K562 (cell line): Measurements from ENCODE around the gene CEMIP.

Source experiments
- BRF1 ChIP-seq: IDR thresholded peaks from 3 replicates; pipeline ENCODE4 v1.6.1; 2011; ENCODE audit warnings: borderline replicate concordance, mild to moderate bottlenecking; ENCODE audit not compliant: insufficient read length; ENCODE audit errors: extremely low read depth
- CC2D1A ChIP-seq: fragments of 450-650 bp; IDR thresholded peaks from 2 replicates; pipeline ENCODE4 v1.6.1; 2017; ENCODE audit warnings: mild to moderate bottlenecking
- CTCF ChIP-seq, 3 experiments: IDR thresholded peaks in 2 of 3; conservative IDR thresholded peaks in 1 of 3; 2 replicates each; pipeline ENCODE4 v1.5.1; 2011 to 2012; ENCODE audit warnings: low read length in 3 of 3, mild to moderate bottlenecking in 3 of 3, control low read depth in 2 of 3, improper control_type of control experiment in 1 of 3, inconsistent platforms in 1 of 3, low read depth in 1 of 3, mixed read lengths in 1 of 3, moderate library complexity in 1 of 3; ENCODE audit not compliant: insufficient read depth in 2 of 3
- E2F3 ChIP-seq: fragments of 250-450 bp; sonication (Bioruptor Pico); IDR thresholded peaks from 2 replicates; pipeline ENCODE4 v1.4.0; 2020; ENCODE audit warnings: mild to moderate bottlenecking
- MAZ ChIP-seq, 2 experiments: fragments of 450-650 bp in 1 of 2; sonication (generic) in 1 of 2; formaldehyde crosslinking; IDR thresholded peaks in 1 of 2; conservative IDR thresholded peaks in 1 of 2; 2 replicates each; pipeline versions ENCODE4 v1.4.0 to v1.5.0; 2020; ENCODE audit warnings: mild to moderate bottlenecking in 1 of 2, missing genetic modification reagents in 1 of 2
- MYC ChIP-seq, 2 experiments: fragments of 250-450 bp in 1 of 2; sonication (Bioruptor Pico) in 1 of 2; IDR thresholded peaks; 2 replicates each; pipeline versions ENCODE4 v1.5.1 to v1.6.1; 2012 to 2021; ENCODE audit warnings: low read depth in 2 of 2, borderline replicate concordance in 1 of 2, improper control_type of control experiment in 1 of 2, low read length in 1 of 2, mild to moderate bottlenecking in 1 of 2, moderate library complexity in 1 of 2
- ZNF140 ChIP-seq: fragments of 250-450 bp; sonication (Bioruptor Pico); IDR thresholded peaks from 2 replicates; pipeline ENCODE4 v1.8.0; 2021; ENCODE audit warnings: moderate library complexity, mild to moderate bottlenecking, inconsistent platforms
- TF ChIP-seq, protein P1 (sequence below): sonication (generic); formaldehyde crosslinking; IDR thresholded peaks from 2 replicates; pipeline ENCODE4 v1.9.0; 2022; ENCODE audit warnings: mild to moderate bottlenecking, missing genetic modification reagents
- TF ChIP-seq, protein P2 (sequence below): fragments of 450-650 bp; formaldehyde crosslinking; IDR thresholded peaks from 2 replicates; pipeline ENCODE4 v1.4.0; 2022; ENCODE audit warnings: missing genetic modification characterization
- TF ChIP-seq, protein P3 (sequence below): fragments of 450-650 bp; IDR thresholded peaks from 2 replicates; pipeline ENCODE4 v1.6.1; 2018; ENCODE audit not compliant: partially characterized antibody

DNA sequence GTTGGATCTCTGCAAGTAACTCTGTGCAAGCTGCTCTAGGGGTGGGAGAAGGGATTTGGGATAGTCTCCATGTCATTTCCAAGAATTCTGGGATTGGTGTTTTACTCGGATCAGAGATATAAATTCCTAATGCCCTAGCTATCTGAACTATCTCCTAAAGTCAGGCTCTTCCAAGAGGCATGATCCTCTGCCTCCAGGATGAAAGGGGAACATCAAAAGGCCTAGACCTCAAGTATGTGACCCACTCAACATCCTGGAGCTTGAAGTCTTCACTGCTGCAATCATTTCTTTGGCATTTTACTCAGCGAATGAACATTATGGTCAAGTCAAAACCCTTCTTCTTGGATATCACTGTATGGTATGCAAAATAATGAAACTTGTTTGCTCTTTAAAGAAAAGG lies 104.5 kb downstream of the CEMIP start:
- no peak for TF ChIP-seq CC2D1A
- TF ChIP-seq, protein P1, sequence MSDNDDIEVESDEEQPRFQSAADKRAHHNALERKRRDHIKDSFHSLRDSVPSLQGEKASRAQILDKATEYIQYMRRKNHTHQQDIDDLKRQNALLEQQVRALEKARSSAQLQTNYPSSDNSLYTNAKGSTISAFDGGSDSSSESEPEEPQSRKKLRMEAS (CRISPR knock-in tag): no peak
- TF ChIP-seq CTCF (IDR thresholded peaks at IDR 0.05 in 2 of 3, conservative IDR thresholded peaks at IDR 0.05 in 1 of 3; ENCODE audit: insufficient read depth in 2 of 3, low read depth in 1 of 3, low read length in 3 of 3): no peak
- TF ChIP-seq E2F3 (CRISPR knock-in tag): no peak
- TF ChIP-seq MYC (IDR thresholded peaks at IDR 0.05; ENCODE audit: low read depth, low read length): no peak
- no peak for TF ChIP-seq MYC (CRISPR knock-in tag; IDR thresholded peaks at IDR 0.05; ENCODE audit: borderline replicate concordance, low read depth)
- TF ChIP-seq, protein P2, sequence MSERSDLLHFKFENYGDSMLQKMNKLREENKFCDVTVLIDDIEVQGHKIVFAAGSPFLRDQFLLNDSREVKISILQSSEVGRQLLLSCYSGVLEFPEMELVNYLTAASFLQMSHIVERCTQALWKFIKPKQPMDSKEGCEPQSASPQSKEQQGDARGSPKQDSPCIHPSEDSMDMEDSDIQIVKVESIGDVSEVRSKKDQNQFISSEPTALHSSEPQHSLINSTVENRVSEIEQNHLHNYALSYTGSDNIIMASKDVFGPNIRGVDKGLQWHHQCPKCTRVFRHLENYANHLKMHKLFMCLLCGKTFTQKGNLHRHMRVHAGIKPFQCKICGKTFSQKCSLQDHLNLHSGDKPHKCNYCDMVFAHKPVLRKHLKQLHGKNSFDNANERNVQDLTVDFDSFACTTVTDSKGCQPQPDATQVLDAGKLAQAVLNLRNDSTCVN (CRISPR knock-in tag): no peak
- TF ChIP-seq ZNF140: no peak
- no peak for TF ChIP-seq BRF1
- TF ChIP-seq MAZ (CRISPR knock-in tag; conservative IDR thresholded peaks at IDR 0.05 in 1 of 2, IDR thresholded peaks at IDR 0.05 in 1 of 2): no peak
- TF ChIP-seq, protein P3, sequence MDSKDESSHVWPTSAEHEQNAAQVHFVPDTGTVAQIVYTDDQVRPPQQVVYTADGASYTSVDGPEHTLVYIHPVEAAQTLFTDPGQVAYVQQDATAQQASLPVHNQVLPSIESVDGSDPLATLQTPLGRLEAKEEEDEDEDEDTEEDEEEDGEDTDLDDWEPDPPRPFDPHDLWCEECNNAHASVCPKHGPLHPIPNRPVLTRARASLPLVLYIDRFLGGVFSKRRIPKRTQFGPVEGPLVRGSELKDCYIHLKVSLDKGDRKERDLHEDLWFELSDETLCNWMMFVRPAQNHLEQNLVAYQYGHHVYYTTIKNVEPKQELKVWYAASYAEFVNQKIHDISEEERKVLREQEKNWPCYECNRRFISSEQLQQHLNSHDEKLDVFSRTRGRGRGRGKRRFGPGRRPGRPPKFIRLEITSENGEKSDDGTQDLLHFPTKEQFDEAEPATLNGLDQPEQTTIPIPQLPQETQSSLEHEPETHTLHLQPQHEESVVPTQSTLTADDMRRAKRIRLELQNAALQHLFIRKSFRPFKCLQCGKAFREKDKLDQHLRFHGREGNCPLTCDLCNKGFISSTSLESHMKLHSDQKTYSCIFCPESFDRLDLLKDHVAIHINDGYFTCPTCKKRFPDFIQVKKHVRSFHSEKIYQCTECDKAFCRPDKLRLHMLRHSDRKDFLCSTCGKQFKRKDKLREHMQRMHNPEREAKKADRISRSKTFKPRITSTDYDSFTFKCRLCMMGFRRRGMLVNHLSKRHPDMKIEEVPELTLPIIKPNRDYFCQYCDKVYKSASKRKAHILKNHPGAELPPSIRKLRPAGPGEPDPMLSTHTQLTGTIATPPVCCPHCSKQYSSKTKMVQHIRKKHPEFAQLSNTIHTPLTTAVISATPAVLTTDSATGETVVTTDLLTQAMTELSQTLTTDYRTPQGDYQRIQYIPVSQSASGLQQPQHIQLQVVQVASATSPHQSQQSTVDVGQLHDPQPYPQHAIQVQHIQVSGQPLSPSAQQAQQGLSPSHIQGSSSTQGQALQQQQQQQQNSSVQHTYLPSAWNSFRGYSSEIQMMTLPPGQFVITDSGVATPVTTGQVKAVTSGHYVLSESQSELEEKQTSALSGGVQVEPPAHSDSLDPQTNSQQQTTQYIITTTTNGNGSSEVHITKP: no peak
